ENCODE measurements around the gene ERCC4.

The ERCC4 gene

DNA sequence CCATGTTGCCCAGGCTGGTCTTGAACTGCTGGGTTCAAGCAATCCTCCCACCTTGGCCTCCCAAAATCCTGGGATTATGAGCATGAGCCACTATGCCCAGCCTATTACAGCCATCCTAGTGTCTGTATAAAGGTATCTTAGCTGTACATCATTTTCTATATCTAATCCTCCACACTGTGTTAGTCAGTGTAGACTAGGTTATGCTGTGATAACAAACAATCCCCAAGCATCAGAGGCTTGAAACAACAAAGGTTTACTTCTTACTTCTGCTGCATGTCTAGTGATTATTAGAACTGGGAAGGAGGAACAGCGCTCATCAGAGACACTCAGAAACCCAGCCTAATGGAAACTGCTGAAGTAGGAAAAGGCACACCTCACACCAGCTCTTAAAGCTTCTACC lies 68.1 kb downstream of the ERCC4 start:
- Mint-ChIP-seq H3K4me1 (no peaks in the 10 kb centered on the region), H3K27me3 (peaks cover 2% of the 10 kb centered on the region), H3K36me3 (no peaks in the 10 kb centered on the region), H3K9me3 (no peaks in the 10 kb centered on the region), H3K27ac (no peak overlapping the region), H3K4me3 (no peak overlapping the region)

DNA sequence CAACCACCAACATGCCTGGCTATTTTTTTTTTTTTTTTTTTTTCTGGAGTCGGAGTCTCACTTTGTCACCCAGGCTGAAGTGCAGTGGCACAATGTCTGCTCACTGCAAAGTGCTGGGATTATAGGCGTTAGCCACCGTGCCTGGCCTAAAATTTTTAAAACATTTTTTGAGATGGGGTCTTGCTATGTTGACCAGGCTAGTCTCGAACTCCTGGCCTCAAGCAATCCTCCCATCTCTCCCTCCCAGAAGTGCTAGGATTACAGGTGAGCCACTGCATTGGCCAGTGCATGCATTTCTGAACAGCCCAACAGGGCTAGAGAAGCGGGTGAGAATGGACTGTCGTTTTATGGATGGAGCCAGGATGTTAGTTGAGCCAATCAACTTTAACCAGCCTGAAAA lies 72.4 kb downstream of the ERCC4 start:
- Mint-ChIP-seq H3K9me3 (no peaks in the 10 kb centered on the region), H3K36me3 (no peaks in the 10 kb centered on the region), H3K27ac (no peak overlapping the region), H3K4me3 (no peak overlapping the region), H3K27me3 (no peaks in the 10 kb centered on the region), H3K4me1 (no peaks in the 10 kb centered on the region)

DNA sequence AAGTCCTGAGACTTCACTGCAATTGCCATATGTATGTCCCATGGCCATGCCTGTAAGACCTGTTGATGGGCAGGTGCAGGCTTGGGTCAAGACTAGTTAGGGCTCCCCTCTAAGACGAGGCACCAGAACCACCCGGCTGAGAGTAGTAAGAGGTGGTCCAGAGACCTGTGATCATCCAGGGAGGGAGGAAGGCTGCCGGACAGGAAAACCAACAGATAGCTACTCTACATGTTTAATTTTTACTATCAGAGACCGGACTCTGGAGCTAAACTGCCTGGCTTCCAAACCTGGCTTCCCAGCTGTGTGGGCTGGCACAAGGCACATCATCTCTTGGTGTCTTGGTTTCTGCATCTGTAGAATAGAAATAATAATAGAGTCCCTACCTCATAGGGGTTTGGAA lies 73.0 kb downstream of the ERCC4 start:
- Mint-ChIP-seq H3K4me1 (peaks cover 4% of the 10 kb centered on the region), H3K4me3 (no peak overlapping the region), H3K27ac (no peak overlapping the region), H3K36me3 (no peaks in the 10 kb centered on the region), H3K27me3 (no peaks in the 10 kb centered on the region), H3K9me3 (no peaks in the 10 kb centered on the region)

DNA sequence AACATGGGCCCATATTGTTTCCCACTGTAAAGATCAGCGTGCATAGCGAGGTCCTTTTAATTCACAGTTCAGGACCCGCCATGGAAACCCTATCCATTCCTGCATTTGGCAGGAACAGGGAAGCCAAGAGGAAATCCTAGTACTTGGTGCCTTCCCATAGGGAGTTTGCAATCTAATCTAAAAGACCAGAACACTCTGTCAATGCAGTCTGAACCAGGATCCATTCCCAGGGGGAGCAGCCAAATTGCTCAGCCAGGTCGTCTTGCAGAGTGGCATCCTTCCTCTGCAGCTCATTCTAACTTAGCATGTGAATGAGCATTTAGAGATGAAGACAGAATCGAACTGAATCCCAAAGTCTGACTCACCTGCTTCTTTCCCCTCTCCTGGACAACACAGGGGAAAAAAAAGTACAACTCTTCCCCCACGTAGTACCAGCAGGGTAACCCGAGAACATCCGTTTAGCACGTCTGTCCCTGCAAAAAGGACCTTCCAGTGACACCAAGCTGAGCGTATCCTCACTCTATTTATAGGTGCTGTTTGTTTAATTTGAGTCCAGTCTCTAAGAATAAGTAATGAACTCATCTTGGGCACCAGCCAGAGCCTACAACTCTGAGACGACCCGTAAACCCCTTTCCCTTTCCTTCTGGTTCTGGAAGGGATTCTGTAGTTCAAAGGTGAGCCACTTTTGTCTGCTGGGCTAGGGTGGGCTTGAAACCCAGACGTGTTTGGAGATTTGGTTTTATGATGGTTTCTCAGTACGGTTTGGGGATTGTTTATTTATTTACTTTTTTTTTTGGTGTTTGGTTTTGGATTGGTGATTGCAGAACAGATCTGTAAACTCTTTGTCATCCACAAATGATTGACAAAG lies 74.5 kb downstream of the ERCC4 start:
- peaks cover 2% of the 10 kb centered on the region for H3K27me3 Mint-ChIP-seq
- H3K4me1 Mint-ChIP-seq: peaks cover 13% of the 10 kb centered on the region
- H3K36me3 Mint-ChIP-seq: no peaks in the 10 kb centered on the region
- H3K9me3 Mint-ChIP-seq: no peaks in the 10 kb centered on the region
- no peak overlapping the region for H3K4me3 Mint-ChIP-seq
- no peak overlapping the region for H3K27ac Mint-ChIP-seq

DNA sequence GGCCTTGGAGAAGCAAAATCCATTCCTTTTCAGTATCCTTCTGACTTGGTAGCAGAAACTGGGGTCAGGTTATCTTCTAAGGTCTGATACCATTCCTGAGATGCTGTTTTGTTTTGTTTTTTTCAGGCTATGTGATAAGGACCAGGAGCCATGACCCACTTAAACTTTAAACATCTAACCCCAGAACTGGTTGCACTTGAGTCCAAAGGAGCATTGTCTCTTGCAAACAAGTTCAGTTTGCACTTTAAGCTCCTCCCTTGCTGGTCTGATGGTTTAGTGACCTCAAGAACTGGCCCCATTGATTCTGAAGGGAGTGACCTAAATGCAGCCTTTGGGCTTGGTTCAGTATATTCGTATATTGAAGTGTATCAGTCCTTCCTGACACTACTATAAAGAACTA lies 75.2 kb downstream of the ERCC4 start:
- Mint-ChIP-seq H3K27me3 (peaks cover 2% of the 10 kb centered on the region), H3K27ac (no peak overlapping the region), H3K36me3 (no peaks in the 10 kb centered on the region), H3K4me3 (no peak overlapping the region), H3K9me3 (no peaks in the 10 kb centered on the region), H3K4me1 (peaks cover 13% of the 10 kb centered on the region)

DNA sequence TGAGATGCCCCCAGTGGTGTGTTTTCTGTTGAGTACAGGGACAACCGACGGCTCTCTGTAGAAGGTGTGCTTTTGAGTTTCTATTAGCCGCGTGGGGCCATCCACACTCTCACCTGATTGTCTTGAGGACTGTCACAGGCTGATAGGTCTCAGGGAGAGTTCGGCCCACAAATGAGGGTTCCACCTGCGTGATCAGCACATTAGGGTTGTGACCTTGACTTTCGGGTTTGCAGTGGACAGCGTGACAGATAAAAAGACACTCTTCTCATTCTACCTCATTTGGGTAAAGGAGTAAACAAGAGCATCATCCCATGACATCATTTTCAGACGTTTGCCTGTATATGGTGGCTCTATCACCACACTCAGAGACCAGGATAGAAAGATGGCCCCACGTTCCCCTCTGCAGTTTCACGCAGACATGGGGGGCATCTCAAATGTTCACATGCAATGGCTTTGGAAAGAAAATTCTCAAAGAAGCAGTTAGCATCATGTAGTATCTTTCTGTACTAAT lies 76.9 kb downstream of the ERCC4 start:
- Mint-ChIP-seq H3K4me1 (peaks cover 13% of the 10 kb centered on the region), H3K27ac (no peak overlapping the region), H3K36me3 (no peaks in the 10 kb centered on the region), H3K27me3 (peaks cover 2% of the 10 kb centered on the region), H3K9me3 (no peaks in the 10 kb centered on the region), H3K4me3 (no peak overlapping the region)

DNA sequence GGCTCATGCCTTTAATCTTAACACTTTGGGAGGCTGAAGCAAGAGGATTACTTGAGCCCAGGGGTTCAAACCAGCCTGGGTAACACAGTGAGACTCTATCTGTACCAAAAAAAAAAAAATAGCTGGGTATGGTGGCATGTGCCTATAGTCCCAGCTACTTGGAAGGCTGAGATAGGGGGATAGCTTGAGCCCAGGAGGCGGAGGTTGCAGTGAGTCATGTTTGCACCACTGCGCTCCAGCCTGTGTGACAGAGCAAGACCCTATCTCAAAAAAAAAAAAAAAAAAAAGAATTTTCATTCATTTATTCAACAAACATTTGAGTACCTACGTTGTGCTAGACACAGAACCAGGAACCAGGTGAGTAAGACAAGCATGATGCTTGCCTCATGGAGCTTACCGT lies 77.6 kb downstream of the ERCC4 start:
- no peak overlapping the region for H3K4me3 Mint-ChIP-seq
- H3K4me1 Mint-ChIP-seq: peaks cover 19% of the 10 kb centered on the region
- H3K9me3 Mint-ChIP-seq: no peaks in the 10 kb centered on the region
- no peaks in the 10 kb centered on the region for H3K36me3 Mint-ChIP-seq
- H3K27me3 Mint-ChIP-seq: peaks cover 2% of the 10 kb centered on the region
- H3K27ac Mint-ChIP-seq: no peak overlapping the region

DNA sequence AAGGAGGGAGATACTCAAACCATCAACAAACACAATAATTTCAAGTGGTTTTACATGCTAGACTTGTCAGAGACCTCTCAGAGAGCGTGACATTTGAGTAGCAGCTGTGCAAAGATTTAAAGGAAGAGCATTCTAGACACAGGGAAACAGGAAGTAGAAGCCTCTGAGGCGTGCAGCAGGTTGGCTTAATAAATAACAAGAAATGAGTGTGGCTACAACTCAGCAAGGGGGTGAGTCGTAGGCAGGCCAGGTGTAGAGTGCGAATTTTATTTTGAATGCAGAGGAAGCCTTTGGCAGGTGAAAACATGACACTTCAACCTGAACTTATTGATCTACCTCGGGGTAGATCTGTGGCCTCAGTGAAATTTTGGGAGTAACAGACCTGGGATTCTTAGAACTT lies 78.0 kb downstream of the ERCC4 start:
- H3K36me3 Mint-ChIP-seq: no peaks in the 10 kb centered on the region
- peaks cover 23% of the 10 kb centered on the region for H3K4me1 Mint-ChIP-seq
- H3K27ac Mint-ChIP-seq: no peak overlapping the region
- no peaks in the 10 kb centered on the region for H3K9me3 Mint-ChIP-seq
- H3K27me3 Mint-ChIP-seq: peaks cover 4% of the 10 kb centered on the region
- no peak overlapping the region for H3K4me3 Mint-ChIP-seq

DNA sequence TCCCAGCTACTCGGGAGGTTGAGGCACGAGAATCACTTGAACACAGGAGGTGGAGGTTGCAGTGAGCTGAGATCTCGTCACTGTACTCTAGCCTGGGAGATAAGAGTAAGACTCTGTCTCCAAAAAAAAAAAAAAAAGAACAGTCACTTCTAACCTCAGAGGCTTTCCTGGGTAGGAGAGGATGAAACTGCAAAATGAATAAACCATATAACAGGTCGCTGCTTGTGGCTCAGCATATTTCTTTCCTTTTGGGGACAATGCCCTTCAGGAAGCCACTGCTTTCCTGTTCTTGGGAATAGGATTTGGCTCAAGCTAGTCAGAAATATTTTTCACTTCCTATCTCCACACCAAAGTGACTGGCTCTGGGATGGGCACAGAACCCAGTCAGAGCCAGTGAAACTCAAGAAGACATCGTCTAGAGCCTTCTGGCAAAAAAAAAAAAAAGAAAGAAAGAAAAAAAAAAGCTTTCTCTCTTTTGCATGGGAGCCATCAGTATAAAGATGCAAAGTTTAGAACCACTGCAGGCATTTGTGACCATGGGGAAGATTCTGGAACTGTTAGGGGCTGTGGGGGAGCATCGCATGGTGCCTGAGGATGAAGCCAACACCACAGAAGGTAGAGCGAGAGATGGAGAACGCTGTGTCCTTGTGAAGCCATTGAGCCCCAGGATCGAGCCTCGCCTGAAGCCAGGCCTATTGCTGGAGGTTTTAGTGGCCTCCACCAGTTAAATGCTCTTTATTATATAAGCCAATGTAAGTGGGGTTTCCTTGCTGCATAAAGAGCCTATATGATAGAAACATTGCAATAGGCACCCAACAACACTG lies 79.3 kb downstream of the ERCC4 start:
- H3K4me1 Mint-ChIP-seq: peaks cover 27% of the 10 kb centered on the region

DNA sequence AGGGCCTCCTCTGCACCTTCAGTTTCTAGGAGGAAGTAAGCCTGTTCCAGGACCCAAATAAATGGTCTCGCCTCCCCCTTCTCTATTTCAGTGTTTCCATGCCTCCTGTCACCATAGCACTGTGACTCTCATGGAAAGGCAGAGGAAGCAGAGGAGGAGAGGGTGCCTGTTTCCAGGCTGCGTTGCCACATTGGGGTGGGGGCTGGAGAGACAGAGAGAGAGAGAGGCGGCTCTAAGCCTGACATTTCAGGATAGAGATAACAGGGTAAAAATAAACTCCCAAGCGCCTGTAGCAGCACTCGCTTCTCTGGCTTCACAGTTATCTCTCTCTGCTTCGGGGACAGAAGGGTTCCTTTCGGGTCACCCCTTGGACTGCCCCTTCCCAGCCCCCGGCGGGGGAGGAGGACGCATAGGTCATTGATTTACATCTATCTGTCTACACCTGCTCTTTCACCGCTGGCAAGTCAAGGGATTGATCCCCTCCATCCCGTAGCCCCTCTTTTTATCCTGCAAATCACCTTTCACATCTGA lies 80.0 kb downstream of the ERCC4 start:
- H3K27me3 Mint-ChIP-seq: peaks cover 6% of the 10 kb centered on the region
- no peak overlapping the region for H3K4me3 Mint-ChIP-seq
- H3K4me1 Mint-ChIP-seq: peaks cover 27% of the 10 kb centered on the region
- H3K9me3 Mint-ChIP-seq: no peaks in the 10 kb centered on the region
- H3K27ac Mint-ChIP-seq: no peak overlapping the region
- no peaks in the 10 kb centered on the region for H3K36me3 Mint-ChIP-seq

More for the DNA sequence above, 79.3 kb downstream of the ERCC4 start:
- Mint-ChIP-seq H3K4me3 (no peak overlapping the region), H3K36me3 (no peaks in the 10 kb centered on the region), H3K27me3 (peaks cover 6% of the 10 kb centered on the region), H3K9me3 (no peaks in the 10 kb centered on the region), H3K27ac (no peak overlapping the region)

DNA sequence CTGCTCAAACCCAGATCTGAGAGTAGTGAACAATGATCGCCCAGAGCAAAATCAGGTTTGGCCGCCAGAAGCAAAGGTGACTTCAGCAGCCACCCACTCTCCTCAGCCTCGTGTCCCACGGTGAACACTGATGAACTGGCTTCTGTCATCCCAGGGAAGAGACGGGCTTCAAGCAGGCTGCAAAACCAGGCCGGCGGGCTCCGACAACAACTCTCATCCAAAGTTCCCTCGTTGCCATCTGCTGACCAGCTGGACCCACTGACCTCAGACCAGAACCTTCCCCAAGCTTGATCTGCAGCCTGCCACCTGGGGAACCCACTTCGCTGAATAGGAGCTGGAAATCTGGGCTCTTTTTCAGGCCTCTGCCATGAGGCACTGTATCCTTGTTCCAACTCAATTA lies 81.6 kb downstream of the ERCC4 start:
- H3K4me1 Mint-ChIP-seq: peaks cover 27% of the 10 kb centered on the region
- H3K36me3 Mint-ChIP-seq: no peaks in the 10 kb centered on the region
- H3K9me3 Mint-ChIP-seq: no peaks in the 10 kb centered on the region
- peaks cover 6% of the 10 kb centered on the region for H3K27me3 Mint-ChIP-seq
- no peak overlapping the region for H3K4me3 Mint-ChIP-seq
- H3K27ac Mint-ChIP-seq: no peak overlapping the region

Data from activated naive CD4-positive, alpha-beta T cell treated with anti-CD3 and anti-CD28 coated beads, Interleukin-2, amount 50 U/mL, for 24 hours (primary cell).